Astrocyte (in vitro differentiated cells and primary cell): Measurements from ENCODE around the gene MECR. TPM values are rescaled to one million over a fixed set of nuclear protein-coding genes. Genes with fewer than 3 reads are reported as not detected.
"Not testable (repeated sequence)": the region's sequence is repeated elsewhere in the genome, so short reads cannot be mapped to it uniquely, and the experiment has no call there.

Source experiments
- DNase-seq: peaks from one replicate; pipeline ENCODE4 v3.0.0-alpha.2; 2010; ENCODE audit warnings: low read depth
- FAIRE-seq: peaks from 2 replicates; lab custom pipeline; 2011; peaks lifted over from hg19 to GRCh38; lab: Jason Lieb, UNC
- H2AFZ ChIP-seq: 2 replicates; pipeline ENCODE4 v1.6.0; 2012; ENCODE audit warnings: low read depth, low read length, inconsistent platforms
- H3K27ac ChIP-seq: 2 replicates; pipeline ENCODE4 v1.5.1; 2011; ENCODE audit warnings: low read depth, low read length, inconsistent platforms
- H3K27me3 ChIP-seq: 2 replicates; pipeline ENCODE4 v1.6.0; 2011; ENCODE audit warnings: low read length, inconsistent platforms; ENCODE audit not compliant: insufficient read depth
- H3K36me3 ChIP-seq: 2 replicates; pipeline ENCODE4 v1.5.1; 2011; ENCODE audit warnings: low read length, inconsistent platforms; ENCODE audit not compliant: insufficient read depth
- H3K4me1 ChIP-seq: 2 replicates; pipeline ENCODE4 v1.5.1; 2011; ENCODE audit warnings: low read length, inconsistent platforms; ENCODE audit not compliant: insufficient read depth
- H3K4me2 ChIP-seq: 2 replicates; pipeline ENCODE4 v1.6.0; 2012; ENCODE audit warnings: low read length, inconsistent platforms
- H3K4me3 ChIP-seq: 2 replicates; pipeline ENCODE4 v1.5.1; 2011; ENCODE audit warnings: low read depth, mild to moderate bottlenecking, low read length, inconsistent platforms; ENCODE audit not compliant: insufficient read depth
- H3K79me2 ChIP-seq: 2 replicates; pipeline ENCODE4 v1.6.0; 2012; ENCODE audit warnings: mild to moderate bottlenecking, low read length, inconsistent platforms; ENCODE audit not compliant: insufficient read depth
- H3K9ac ChIP-seq: 2 replicates; pipeline ENCODE4 v1.6.0; 2012; ENCODE audit warnings: mild to moderate bottlenecking, low read length, inconsistent platforms
- H3K9me3 ChIP-seq: 2 replicates; pipeline ENCODE4 v1.5.1; 2012; ENCODE audit warnings: low read depth, mild to moderate bottlenecking, low read length, inconsistent platforms; ENCODE audit not compliant: insufficient read depth
- H4K20me1 ChIP-seq: 2 replicates; pipeline ENCODE4 v1.6.0; 2012; ENCODE audit warnings: low read length, inconsistent platforms; ENCODE audit not compliant: insufficient read depth
- H3K27ac Mint-ChIP-seq: one replicate; pipeline ENCODE4 v1.8.0; 2021; ENCODE audit warnings: mild to moderate bottlenecking, mixed read lengths; ENCODE audit not compliant: unreplicated experiment
- H3K27me3 Mint-ChIP-seq: one replicate; pipeline ENCODE4 v1.8.0; 2021; ENCODE audit warnings: low read depth, mixed read lengths; ENCODE audit not compliant: unreplicated experiment
- H3K36me3 Mint-ChIP-seq: one replicate; pipeline ENCODE4 v1.8.0; 2021; ENCODE audit warnings: low read depth, mixed read lengths; ENCODE audit not compliant: unreplicated experiment
- H3K4me1 Mint-ChIP-seq: one replicate; pipeline ENCODE4 v1.8.0; 2021; ENCODE audit warnings: low read depth, mixed read lengths; ENCODE audit not compliant: unreplicated experiment
- H3K4me3 Mint-ChIP-seq: one replicate; pipeline ENCODE4 v1.8.0; 2021; ENCODE audit warnings: mild to moderate bottlenecking, moderate library complexity, mixed read lengths; ENCODE audit not compliant: unreplicated experiment
- H3K9me3 Mint-ChIP-seq: one replicate; pipeline ENCODE4 v1.8.0; 2021; ENCODE audit warnings: mild to moderate bottlenecking, mixed read lengths; ENCODE audit not compliant: unreplicated experiment
- EZH2 ChIP-seq: IDR thresholded peaks from 2 replicates; pipeline ENCODE4 v1.6.1; 2012; ENCODE audit warnings: mild to moderate bottlenecking, low read length, inconsistent platforms; ENCODE audit not compliant: insufficient read depth
- total RNA-seq: library from RNA; stranded (reverse); gene quantifications from 2 replicates; pipeline ENCODE4 v1.2.1, GENCODE V29; 2021
- TF ChIP-seq, protein P1 (sequence below): IDR thresholded peaks from 2 replicates; pipeline ENCODE4 v1.5.1; 2011; ENCODE audit warnings: low read depth, mild to moderate bottlenecking, inconsistent platforms, low read length, moderate library complexity; ENCODE audit not compliant: insufficient read depth

The MECR gene
- total RNA-seq, 1 donor from 2014 or later, result 25.1 TPM

DNA sequence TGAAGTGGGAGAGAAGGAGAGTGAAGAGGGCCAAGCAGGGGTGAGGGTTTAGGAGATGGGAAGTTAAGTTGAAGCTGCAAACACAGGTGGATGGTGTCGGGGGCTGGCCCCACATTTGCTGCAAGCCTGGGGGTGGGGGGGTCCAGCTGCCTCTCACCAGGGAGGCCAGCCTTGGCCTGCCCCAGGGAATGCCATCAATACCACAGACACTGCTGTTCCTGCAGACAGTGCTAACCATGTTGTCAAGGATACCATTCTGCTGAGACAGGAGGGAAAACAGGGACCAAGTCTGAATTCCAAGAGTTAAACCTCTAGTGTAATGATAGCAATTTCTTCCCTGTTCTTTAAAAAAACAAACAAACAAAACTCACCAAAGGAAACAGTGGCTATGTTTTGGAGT, 8.0 kb downstream of the MECR start:
- Histone ChIP-seq H3K4me1 (peaks cover under 1% of the 10 kb centered on the region), H3K4me3 (no peak overlapping the region), H3K27me3 (no peaks in the 10 kb centered on the region), H3K36me3 (peaks cover 5% of the 10 kb centered on the region), H3K9ac (no peak overlapping the region), H2AFZ (no peak overlapping the region), H3K27ac (no peak overlapping the region), H3K4me2 (no peak overlapping the region), H4K20me1 (peaks cover 24% of the 10 kb centered on the region), H3K9me3 (no peaks in the 10 kb centered on the region), H3K79me2 (peaks cover 20% of the 10 kb centered on the region)
- H3K27me3 Mint-ChIP-seq, result no peaks in the 10 kb centered on the region
- peaks cover 21% of the 10 kb centered on the region for H3K4me1 Mint-ChIP-seq
- H3K27ac Mint-ChIP-seq, result peak overlapping the region; percentile 38
- TF ChIP-seq, protein P1, sequence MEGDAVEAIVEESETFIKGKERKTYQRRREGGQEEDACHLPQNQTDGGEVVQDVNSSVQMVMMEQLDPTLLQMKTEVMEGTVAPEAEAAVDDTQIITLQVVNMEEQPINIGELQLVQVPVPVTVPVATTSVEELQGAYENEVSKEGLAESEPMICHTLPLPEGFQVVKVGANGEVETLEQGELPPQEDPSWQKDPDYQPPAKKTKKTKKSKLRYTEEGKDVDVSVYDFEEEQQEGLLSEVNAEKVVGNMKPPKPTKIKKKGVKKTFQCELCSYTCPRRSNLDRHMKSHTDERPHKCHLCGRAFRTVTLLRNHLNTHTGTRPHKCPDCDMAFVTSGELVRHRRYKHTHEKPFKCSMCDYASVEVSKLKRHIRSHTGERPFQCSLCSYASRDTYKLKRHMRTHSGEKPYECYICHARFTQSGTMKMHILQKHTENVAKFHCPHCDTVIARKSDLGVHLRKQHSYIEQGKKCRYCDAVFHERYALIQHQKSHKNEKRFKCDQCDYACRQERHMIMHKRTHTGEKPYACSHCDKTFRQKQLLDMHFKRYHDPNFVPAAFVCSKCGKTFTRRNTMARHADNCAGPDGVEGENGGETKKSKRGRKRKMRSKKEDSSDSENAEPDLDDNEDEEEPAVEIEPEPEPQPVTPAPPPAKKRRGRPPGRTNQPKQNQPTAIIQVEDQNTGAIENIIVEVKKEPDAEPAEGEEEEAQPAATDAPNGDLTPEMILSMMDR, result no peak
- TF ChIP-seq EZH2, result no peak
- peaks cover 2% of the 10 kb centered on the region for H3K9me3 Mint-ChIP-seq
- no peak overlapping the region for H3K4me3 Mint-ChIP-seq
- peaks cover 8% of the 10 kb centered on the region for H3K36me3 Mint-ChIP-seq
- FAIRE-seq, result no peak
- no peak for DNase-seq

DNA sequence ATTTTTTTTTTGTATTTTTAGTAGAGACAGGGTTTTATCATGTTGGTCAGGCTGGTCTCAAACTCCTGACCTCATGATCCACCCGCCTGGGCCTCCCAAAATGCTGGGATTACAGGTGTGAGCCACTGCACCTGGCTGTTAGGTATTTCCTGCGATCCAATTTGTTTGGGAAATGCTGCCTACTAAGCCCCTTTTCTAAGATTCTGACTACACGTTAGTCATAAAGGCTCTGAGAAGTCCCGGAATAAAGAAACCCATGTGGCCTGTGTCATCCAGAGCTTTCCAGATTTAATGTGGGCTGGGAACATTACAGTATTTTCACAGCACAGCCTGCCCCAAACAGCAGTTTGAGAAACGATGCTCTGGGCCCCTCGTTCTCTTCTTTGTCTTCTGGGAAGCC, 8.5 kb downstream of the MECR start:
- H3K4me2 ChIP-seq, DNase-seq, H2AFZ ChIP-seq, H3K27me3 Mint-ChIP-seq, FAIRE-seq, H3K4me1 ChIP-seq, H3K9me3 ChIP-seq, H3K9me3 Mint-ChIP-seq, H3K9ac ChIP-seq, H3K4me3 ChIP-seq, H3K27ac ChIP-seq, H3K36me3 ChIP-seq, H3K27me3 ChIP-seq, H3K36me3 Mint-ChIP-seq, H3K4me3 Mint-ChIP-seq: not testable (repeated sequence)
- peaks cover 15% of the 10 kb centered on the region for H3K79me2 ChIP-seq
- Mint-ChIP-seq H3K4me1 (peaks cover 24% of the 10 kb centered on the region), H3K27ac (peak overlapping the region; percentile 38)
- H4K20me1 ChIP-seq, result peaks cover 24% of the 10 kb centered on the region

DNA sequence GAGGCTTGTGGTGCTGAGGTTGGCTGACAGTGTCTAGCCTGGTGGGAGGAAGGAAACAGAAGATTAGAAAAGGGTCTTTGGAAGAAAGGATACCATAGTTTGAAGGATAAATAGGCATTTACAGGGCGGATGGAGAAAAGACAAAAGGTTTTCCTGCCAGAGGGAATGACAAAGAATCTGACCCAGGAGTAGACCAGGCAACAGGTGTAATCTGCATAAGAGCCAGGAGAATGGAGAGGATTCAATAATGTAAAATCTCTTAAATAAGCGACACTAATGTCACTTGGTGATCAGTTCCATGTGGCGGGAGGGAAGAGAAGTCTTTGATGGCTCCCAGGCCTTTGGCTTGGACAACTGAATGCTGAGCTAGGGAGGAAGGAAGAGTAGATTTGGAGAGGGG, 9.4 kb downstream of the MECR start:
- Histone ChIP-seq H3K27me3 (no peaks in the 10 kb centered on the region), H3K27ac (no peak overlapping the region), H3K9ac (no peak overlapping the region), H3K4me1 (peaks cover 4% of the 10 kb centered on the region), H3K36me3 (peaks cover 5% of the 10 kb centered on the region), H3K79me2 (peaks cover 15% of the 10 kb centered on the region), H3K9me3 (no peaks in the 10 kb centered on the region), H3K4me2 (no peak overlapping the region), H3K4me3 (no peak overlapping the region), H4K20me1 (peaks cover 24% of the 10 kb centered on the region), H2AFZ (no peak overlapping the region)
- TF ChIP-seq, protein P1, result no peak
- TF ChIP-seq EZH2, result no peak
- H3K27ac Mint-ChIP-seq, result no peak overlapping the region
- DNase-seq, result no peak
- no peaks in the 10 kb centered on the region for H3K27me3 Mint-ChIP-seq
- peaks cover 24% of the 10 kb centered on the region for H3K4me1 Mint-ChIP-seq
- FAIRE-seq, result no peak
- no peak overlapping the region for H3K4me3 Mint-ChIP-seq
- peaks cover 11% of the 10 kb centered on the region for H3K36me3 Mint-ChIP-seq
- H3K9me3 Mint-ChIP-seq, result peaks cover 2% of the 10 kb centered on the region
